Stimulated activated CD4-positive, alpha-beta T cell treated with anti-CD3 and anti-CD28 coated beads, Interleukin-1b, Interleukin-23, amount 100 ng/mL, for 48 hours (primary cell): ENCODE data around the gene BFSP2.
"Not testable (repeated sequence)": the region's sequence is repeated elsewhere in the genome, so short reads cannot be mapped to it uniquely, and the experiment has no call there.

Source experiments
- DNase-seq: peaks from one replicate; pipeline ENCODE4 v3.0.0-alpha.2; 2020

The BFSP2 gene

GRCh38 chr3:133460809-133461208 lies 61.0 kb downstream of the BFSP2 start:
- DNase-seq, result no peak

- DNase-seq, result no peak
Observed at GRCh38 chr3:133461291-133461690, 61.4 kb downstream of the BFSP2 start.

- DNase-seq, result no peak
Observed at GRCh38 chr3:133463347-133463860, 63.5 kb downstream of the BFSP2 start.

- DNase-seq, result no peak
Observed at GRCh38 chr3:133464573-133464972, 64.7 kb downstream of the BFSP2 start.

GRCh38 chr3:133466531-133467386 lies 66.9 kb downstream of the BFSP2 start:
- DNase-seq, result no peak

- DNase-seq, result no peak
Observed at GRCh38 chr3:133467780-133468179, 67.9 kb downstream of the BFSP2 start.

- no peak for DNase-seq
Observed at GRCh38 chr3:133468251-133468721, 68.4 kb downstream of the BFSP2 start.

GRCh38 chr3:133469140-133469731 lies 69.4 kb downstream of the BFSP2 start:
- no peak for DNase-seq

GRCh38 chr3:133472242-133472641 lies 72.4 kb downstream of the BFSP2 start:
- no peak for DNase-seq

GRCh38 chr3:133472889-133473288 lies 73.0 kb downstream of the BFSP2 start:
- no peak for DNase-seq

- DNase-seq, result not testable (repeated sequence)
Observed at GRCh38 chr3:133473472-133474191, 73.8 kb downstream of the BFSP2 start.

- DNase-seq, result no peak
Observed at GRCh38 chr3:133474251-133474801, 74.5 kb downstream of the BFSP2 start.

- no peak for DNase-seq
Observed at GRCh38 chr3:133474817-133475216, 75.0 kb downstream of the BFSP2 start.

- DNase-seq, result no peak
Observed at GRCh38 chr3:133475245-133476010, 75.6 kb downstream of the BFSP2 start.

- DNase-seq, result no peak
Observed at GRCh38 chr3:133476971-133477375, 77.1 kb downstream of the BFSP2 start.

- no peak for DNase-seq
Observed at GRCh38 chr3:133477487-133477886, 77.6 kb downstream of the BFSP2 start.

GRCh38 chr3:133478624-133479023 lies 78.8 kb downstream of the BFSP2 start:
- DNase-seq, result no peak

- no peak for DNase-seq
Observed at GRCh38 chr3:133479401-133479800, 79.5 kb downstream of the BFSP2 start.

GRCh38 chr3:133479895-133480669 lies 80.2 kb downstream of the BFSP2 start:
- no peak for DNase-seq

- DNase-seq, result not testable (repeated sequence)
Observed at GRCh38 chr3:133482474-133482873, 82.6 kb downstream of the BFSP2 start.

- no peak for DNase-seq
Observed at GRCh38 chr3:133486658-133487057, 86.8 kb downstream of the BFSP2 start.
